OCI-LY7 (cell line): Measurements from ENCODE around the gene TNFSF4. TPM values are rescaled to one million over a fixed set of nuclear protein-coding genes. Genes with fewer than 3 reads are reported as not detected.

ENCODE experiments used
- BruUV-seq: library from RNA; stranded (reverse); fragments of 400-500 nt; replicated peaks from 2 replicates; lab custom pipeline; 2021; lab: Mats Ljungman, UMichigan
- CTCF ChIA-PET: fragments of 300-600 bp; sonication (Branson Sonifier 250); formaldehyde crosslinking; loops from one replicate; lab custom pipeline; 2022; ENCODE audit warnings: antibody characterized with exemption; ENCODE audit not compliant: unreplicated experiment; lab: Charles Lee
- POLR2A ChIA-PET: fragments of 300-600 bp; sonication (Branson Sonifier 250); formaldehyde crosslinking; loops from one replicate; lab custom pipeline; 2022; ENCODE audit warnings: antibody characterized with exemption; lab: Charles Lee
- DNase-seq: peaks from one replicate; pipeline ENCODE4 v3.0.0-alpha.2; 2015; ENCODE audit warnings: low spot score
- H2AFZ ChIP-seq: fragments of 200-600 bp; sonication (generic), shearing (Covaris generic); 2 replicates; pipeline ENCODE4 v1.6.1; 2014; ENCODE audit warnings: mild to moderate bottlenecking, antibody characterized with exemption, low read length, moderate library complexity
- H3K27ac ChIP-seq: fragments of 200-600 bp; sonication (generic); 2 replicates; pipeline ENCODE4 v1.5.1; 2014; ENCODE audit warnings: mixed run types, low read depth, mild to moderate bottlenecking, moderate library complexity, low read length, inconsistent platforms; ENCODE audit not compliant: poor library complexity, severe bottlenecking
- H3K36me3 ChIP-seq: fragments of 200-600 bp; sonication (generic); 2 replicates; pipeline ENCODE4 v1.6.1; 2014; ENCODE audit warnings: mild to moderate bottlenecking, antibody characterized with exemption, low read length, moderate library complexity, mixed read lengths; ENCODE audit not compliant: insufficient read depth
- H3K4me1 ChIP-seq: fragments of 200-600 bp; sonication (generic); 2 replicates; pipeline ENCODE4 v1.5.1; 2014; ENCODE audit warnings: mild to moderate bottlenecking, low read length; ENCODE audit not compliant: insufficient read depth, poor library complexity, severe bottlenecking
- H3K4me2 ChIP-seq: fragments of 200-600 bp; sonication (generic); 2 replicates; pipeline ENCODE4 v1.6.1; 2014; ENCODE audit warnings: mild to moderate bottlenecking, low read length
- H3K4me3 ChIP-seq: fragments of 200-600 bp; sonication (generic); 2 replicates; pipeline ENCODE4 v1.5.1; 2014; ENCODE audit warnings: mild to moderate bottlenecking, low read depth, low read length; ENCODE audit not compliant: poor library complexity, severe bottlenecking
- H3K79me2 ChIP-seq: fragments of 200-600 bp; sonication (generic); 2 replicates; pipeline ENCODE4 v1.6.1; 2016; ENCODE audit warnings: low read depth, mild to moderate bottlenecking, low read length, moderate library complexity, mixed read lengths; ENCODE audit not compliant: insufficient read depth
- H3K9me2 ChIP-seq: fragments of 200-600 bp; sonication (generic); 2 replicates; pipeline ENCODE4 v1.6.1; 2016; ENCODE audit warnings: mild to moderate bottlenecking, low read length, mixed read lengths; ENCODE audit not compliant: insufficient read depth
- H3K9me3 ChIP-seq: fragments of 200-600 bp; sonication (generic); 2 replicates; pipeline ENCODE4 v1.6.1; 2014; ENCODE audit warnings: mild to moderate bottlenecking, mixed run types, low read length, mixed read lengths
- H4K20me1 ChIP-seq: fragments of 200-600 bp; sonication (generic); 2 replicates; pipeline ENCODE4 v1.6.1; 2014; ENCODE audit warnings: mild to moderate bottlenecking, antibody characterized with exemption, low read length, moderate library complexity, mixed read lengths; ENCODE audit not compliant: insufficient read depth
- CTCF ChIP-seq: fragments of 200-600 bp; sonication (generic); conservative IDR thresholded peaks from 2 replicates; pipeline ENCODE4 v1.5.1; 2014; ENCODE audit warnings: mild to moderate bottlenecking, antibody characterized with exemption, low read length, moderate library complexity, mixed read lengths
- EZH2phosphoT487 ChIP-seq: fragments of 200-600 bp; sonication (generic); IDR thresholded peaks from 2 replicates; pipeline ENCODE4 v1.6.1; 2018; ENCODE audit warnings: low read depth, borderline replicate concordance, mild to moderate bottlenecking, mixed run types, antibody characterized with exemption, low read length, moderate library complexity, mixed read lengths
- intact Hi-C: fragments of 100-400 bp; cut with micrococcal nuclease; formaldehyde crosslinking; loops from one replicate; pipeline ENCODE4 v1.10.0; 2022; ENCODE audit not compliant: unreplicated experiment
- total RNA-seq, 2 experiments: library from RNA; depleted of rRNA in 1 of 2; stranded (reverse); fragments of >200 nt in 1 of 2; shearing (Covaris generic) in 1 of 2; gene quantifications; 2 replicates each; pipeline ENCODE4 v1.2.3, GENCODE V29; 2014 to 2022

The TNFSF4 gene
- total RNA-seq, 2 experiments from 2014 or later, result 0.53 to 0.63 TPM

DNA sequence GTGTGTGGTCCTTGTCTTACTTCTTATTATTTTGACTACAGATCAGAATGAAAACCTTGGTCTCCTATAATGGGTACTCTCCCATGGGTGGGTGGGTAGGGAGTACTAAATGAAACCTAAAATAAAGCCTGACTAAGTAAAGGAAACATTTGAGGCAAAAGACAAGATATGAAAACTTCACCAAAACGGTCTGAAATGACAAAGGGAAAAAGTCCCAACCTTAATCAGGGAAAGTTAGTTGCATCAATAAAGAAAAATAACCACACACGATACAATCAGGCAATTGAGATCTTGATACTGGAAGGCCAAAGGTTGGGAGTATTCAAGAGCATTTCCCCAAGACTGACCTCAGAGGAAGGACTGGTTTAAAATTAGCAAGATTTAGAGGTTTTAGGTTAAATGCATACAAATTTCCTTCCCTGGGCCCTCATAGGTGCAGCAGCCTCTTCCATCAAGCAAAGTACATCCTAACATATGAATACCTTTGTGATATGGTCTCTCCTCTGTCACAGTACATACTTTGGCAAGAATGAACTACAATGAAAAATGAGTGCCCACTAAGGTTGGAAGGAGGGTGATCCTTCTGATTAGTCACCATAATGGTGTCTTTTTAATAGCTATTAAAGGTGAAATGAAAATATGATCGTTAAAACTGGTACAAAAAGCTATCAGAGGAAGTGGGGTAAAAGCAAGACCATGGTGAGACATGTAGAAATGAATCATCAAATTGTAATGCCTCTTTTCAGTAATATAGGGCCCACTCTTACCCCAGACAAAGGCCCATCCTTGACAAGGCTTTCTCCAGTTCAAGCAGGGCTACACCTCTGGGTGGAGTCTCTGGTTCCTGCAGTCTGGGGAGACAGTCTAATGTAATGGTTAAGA, 15.3 kb upstream of the TNFSF4 start:
- no TSS peak for BruUV-seq
- TF ChIP-seq EZH2phosphoT487 (no peak), CTCF (no peak)
- Histone ChIP-seq H3K4me1 (peaks cover 5% of the 10 kb centered on the region), H2AFZ (no peak overlapping the region), H3K79me2 (no peaks in the 10 kb centered on the region), H3K36me3 (no peaks in the 10 kb centered on the region), H3K4me2 (no peak overlapping the region), H3K9me2 (no peaks in the 10 kb centered on the region), H3K9me3 (no peaks in the 10 kb centered on the region), H3K27ac (no peak overlapping the region), H3K4me3 (no peak overlapping the region), H4K20me1 (no peaks in the 10 kb centered on the region)
- DNase-seq, result no peak
- ChIA-PET CTCF (no interaction called here), POLR2A (interaction anchor here (0.5 kb wide), 1 partner anchor 67 kb away, joined by 4 read pairs; no protein-coding TSS in a partner anchor)
- intact Hi-C loops, result no loop called here

- H3K4me1 ChIP-seq, result no peaks in the 10 kb centered on the region
- BruUV-seq, result no TSS peak
- no peaks in the 10 kb centered on the region for H3K79me2 ChIP-seq
- no peaks in the 10 kb centered on the region for H3K9me2 ChIP-seq
- H3K4me3 ChIP-seq, result no peak overlapping the region
- TF ChIP-seq CTCF, result no peak
- no peak for TF ChIP-seq EZH2phosphoT487
- no peak overlapping the region for H3K4me2 ChIP-seq
- H3K27ac ChIP-seq, result no peak overlapping the region
- no peak overlapping the region for H2AFZ ChIP-seq
- POLR2A ChIA-PET, result interaction anchor here (0.5 kb wide), 1 partner anchor 503 kb away, joined by 3 read pairs; no protein-coding TSS in a partner anchor
- H3K36me3 ChIP-seq, result no peaks in the 10 kb centered on the region
- intact Hi-C loops, result no loop called here
- H3K9me3 ChIP-seq, result no peaks in the 10 kb centered on the region
- CTCF ChIA-PET, result no interaction called here
- H4K20me1 ChIP-seq, result no peaks in the 10 kb centered on the region
- no peak for DNase-seq
These were observed 13.0 kb upstream of the TNFSF4 start for GRCh38 chr1:173220157-173220556.

- peak; percentile 27 for DNase-seq
- Histone ChIP-seq H3K4me2 (no peak overlapping the region), H3K9me2 (no peaks in the 10 kb centered on the region), H3K36me3 (no peaks in the 10 kb centered on the region), H2AFZ (no peak overlapping the region), H3K27ac (no peak overlapping the region), H3K79me2 (no peaks in the 10 kb centered on the region), H3K9me3 (no peaks in the 10 kb centered on the region), H3K4me3 (no peak overlapping the region), H3K4me1 (no peaks in the 10 kb centered on the region), H4K20me1 (no peaks in the 10 kb centered on the region)
- ChIA-PET POLR2A (interaction anchor here (0.6 to 1.6 kb wide), 3 partner anchors 10 to 173 kb away, joined by 4 to 7 read pairs (median 5); no protein-coding TSS in a partner anchor), CTCF (no interaction called here)
- intact Hi-C loops, result no loop called here
- no TSS peak for BruUV-seq
- TF ChIP-seq CTCF (peak; percentile 68), EZH2phosphoT487 (no peak)
These were observed 6.5 kb upstream of the TNFSF4 start for GRCh38 chr1:173213665-173214064.
